Measurements from ENCODE around the gene PRSS56. TPM values are rescaled to one million over a fixed set of nuclear protein-coding genes. Genes with fewer than 3 reads are reported as not detected.

PRSS56 gene
- polyA plus RNA-seq, 1 donor (not counting 4 experiments of a cell fraction or from before 2014, with no cell fraction given): not detected

- no peak for FAIRE-seq
- Histone ChIP-seq H3K4me1 (ENCODE audit: control insufficient read depth, extremely low read depth, insufficient read depth, low read length) (no peaks in the 10 kb centered on the region), H3K9me3 (ENCODE audit: control insufficient read depth, low read depth, low read length) (no peaks in the 10 kb centered on the region), H3K4me2 (ENCODE audit: control insufficient read depth, extremely low read depth, insufficient read depth, low read depth, low read length) (no peak overlapping the region), H4K20me1 (ENCODE audit: control insufficient read depth, extremely low read depth, insufficient read depth, low read length) (no peaks in the 10 kb centered on the region), H3K9me1 (ENCODE audit: control insufficient read depth, extremely low read depth, insufficient read depth, low read length) (no peaks in the 10 kb centered on the region), H3K79me2 (ENCODE audit: control insufficient read depth, insufficient read depth, low read length) (no peaks in the 10 kb centered on the region), H3K27ac (ENCODE audit: control insufficient read depth, insufficient read depth, low read length) (no peak overlapping the region), H3K27me3 (ENCODE audit: control insufficient read depth, extremely low read depth, insufficient read depth, low read length) (peaks cover 49% of the 10 kb centered on the region), H3K36me3 (ENCODE audit: control insufficient read depth in 2 of 2, extremely low read depth in 1 of 2, insufficient read depth in 2 of 2, low read length in 2 of 2) (no peaks in the 10 kb centered on the region), H3K4me3 (ENCODE audit: control insufficient read depth in 2 of 3, extremely low read depth in 1 of 3, insufficient read depth in 2 of 3, low read depth in 1 of 3, low read length in 3 of 3) (no peak overlapping the region), H3K9ac (ENCODE audit: control insufficient read depth, extremely low read depth, insufficient read depth, low read length) (no peak overlapping the region), H2AFZ (ENCODE audit: control insufficient read depth, low read length) (no peak overlapping the region)
- DNase-seq (ENCODE audit: low read depth, low spot score): no peak
- dilution Hi-C loops (cut with MboI; ENCODE audit: extremely low pct_ligation_motif_present, low sequenced_read_pairs): no loop called here
- no peak for TF ChIP-seq CTCF (optimal IDR thresholded peaks at IDR 0.05 in 1 of 3, IDR thresholded peaks at IDR 0.05 in 1 of 3, conservative IDR thresholded peaks at IDR 0.05 in 1 of 3; ENCODE audit: extremely low read depth in 1 of 3, insufficient read depth in 2 of 3, low read length in 3 of 3)
- TF ChIP-seq EZH2 (IDR thresholded peaks at IDR 0.05; ENCODE audit: low read length): no peak
These were observed 301 bp downstream of the PRSS56 start for GRCh38 chr2:232520489-232520888.

DNA sequence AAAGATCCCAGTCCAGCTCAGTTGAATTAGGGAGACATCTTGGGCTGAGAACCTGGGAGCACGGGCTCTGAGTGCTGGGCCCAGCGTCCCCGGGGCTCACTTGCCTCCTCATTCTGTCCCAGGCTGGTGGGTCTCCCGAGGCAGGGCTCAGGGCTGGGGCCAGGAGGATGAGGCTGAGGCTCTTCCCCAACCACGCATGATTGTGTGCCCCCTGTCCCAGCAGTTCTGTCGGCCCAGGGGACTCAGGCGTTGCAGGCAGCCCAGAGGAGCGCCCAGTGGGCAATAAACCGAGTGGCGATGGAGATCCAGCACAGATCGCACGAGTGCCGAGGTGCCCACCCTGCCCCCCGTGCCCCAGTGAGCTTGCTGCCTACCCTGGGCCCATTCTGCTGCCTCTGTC, 910 bp downstream of the PRSS56 start:
- H3K36me3 ChIP-seq (ENCODE audit: control insufficient read depth in 2 of 2, extremely low read depth in 1 of 2, insufficient read depth in 2 of 2, low read length in 2 of 2): no peaks in the 10 kb centered on the region
- H3K27ac ChIP-seq (ENCODE audit: control insufficient read depth, insufficient read depth, low read length): no peak overlapping the region
- dilution Hi-C loops (cut with MboI; ENCODE audit: extremely low pct_ligation_motif_present, low sequenced_read_pairs): no loop called here
- H3K9me3 ChIP-seq (ENCODE audit: control insufficient read depth, low read depth, low read length): no peaks in the 10 kb centered on the region
- DNase-seq (ENCODE audit: low read depth, low spot score) (no peak), FAIRE-seq (no peak)
- no peak overlapping the region for H3K4me3 ChIP-seq (ENCODE audit: control insufficient read depth in 2 of 3, extremely low read depth in 1 of 3, insufficient read depth in 2 of 3, low read depth in 1 of 3, low read length in 3 of 3)
- H3K9me1 ChIP-seq (ENCODE audit: control insufficient read depth, extremely low read depth, insufficient read depth, low read length): no peaks in the 10 kb centered on the region
- H3K4me2 ChIP-seq (ENCODE audit: control insufficient read depth, extremely low read depth, insufficient read depth, low read depth, low read length): no peak overlapping the region
- TF ChIP-seq EZH2 (IDR thresholded peaks at IDR 0.05; ENCODE audit: low read length) (no peak), CTCF (optimal IDR thresholded peaks at IDR 0.05 in 1 of 3, IDR thresholded peaks at IDR 0.05 in 1 of 3, conservative IDR thresholded peaks at IDR 0.05 in 1 of 3; ENCODE audit: extremely low read depth in 1 of 3, insufficient read depth in 2 of 3, low read length in 3 of 3) (no peak)
- H2AFZ ChIP-seq (ENCODE audit: control insufficient read depth, low read length): no peak overlapping the region
- no peaks in the 10 kb centered on the region for H3K4me1 ChIP-seq (ENCODE audit: control insufficient read depth, extremely low read depth, insufficient read depth, low read length)
- peaks cover 49% of the 10 kb centered on the region for H3K27me3 ChIP-seq (ENCODE audit: control insufficient read depth, extremely low read depth, insufficient read depth, low read length)
- no peaks in the 10 kb centered on the region for H3K79me2 ChIP-seq (ENCODE audit: control insufficient read depth, insufficient read depth, low read length)
- no peaks in the 10 kb centered on the region for H4K20me1 ChIP-seq (ENCODE audit: control insufficient read depth, extremely low read depth, insufficient read depth, low read length)
- H3K9ac ChIP-seq (ENCODE audit: control insufficient read depth, extremely low read depth, insufficient read depth, low read length): no peak overlapping the region
